ENCODE measurements around the gene TELO2.
A peak's percentile ranks its signal among the peaks of the same experiment; 100 is the strongest.

TELO2 gene

DNA sequence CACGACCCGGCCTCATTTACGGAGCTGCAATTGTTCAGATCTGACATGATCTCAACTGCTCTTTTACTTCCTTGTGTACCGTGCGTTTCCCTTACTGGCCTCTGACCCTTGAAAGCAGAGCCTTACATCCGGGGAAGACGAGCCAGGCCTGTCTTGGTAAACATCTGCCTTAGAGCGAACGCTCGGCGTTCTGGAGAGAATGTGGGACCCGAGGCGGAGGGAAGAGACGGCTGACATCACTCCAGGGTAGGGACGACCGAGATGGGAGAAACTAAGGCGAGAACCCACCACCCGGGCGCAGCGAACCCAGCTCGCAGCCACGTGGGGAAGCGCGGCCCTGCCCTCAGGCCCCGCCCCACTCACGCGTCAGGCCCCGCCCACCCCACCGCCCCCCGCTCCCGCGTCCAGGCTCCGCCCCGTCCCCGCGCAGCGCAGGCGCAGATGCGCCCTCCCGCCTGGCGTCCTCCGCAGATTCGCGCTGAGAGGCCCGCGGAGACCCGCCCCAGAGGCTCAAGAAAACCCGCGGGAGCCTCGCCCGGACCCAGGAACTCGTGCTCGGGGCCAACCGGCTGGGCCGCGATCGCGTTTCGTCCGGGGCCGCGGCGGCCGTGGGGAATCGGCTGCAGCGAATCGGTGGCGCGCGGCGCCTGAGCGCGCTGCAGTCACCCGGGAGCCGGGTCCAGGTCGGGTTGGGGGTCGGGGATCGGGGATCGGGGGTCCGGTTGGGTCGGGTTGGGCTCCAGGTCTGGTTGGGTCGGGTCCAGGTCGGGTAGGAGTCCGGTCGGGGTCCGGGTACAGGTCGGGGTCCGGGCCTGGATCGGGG is at the start of gene TELO2:
Gene TELO2 (plus strand): TSS at position 438 of the 823 bp plus-strand sequence. CDS start 922 bp downstream, outside the sequence.
- peak; percentile 79 for DNase-seq (ENCODE audit: low read depth)

DNA sequence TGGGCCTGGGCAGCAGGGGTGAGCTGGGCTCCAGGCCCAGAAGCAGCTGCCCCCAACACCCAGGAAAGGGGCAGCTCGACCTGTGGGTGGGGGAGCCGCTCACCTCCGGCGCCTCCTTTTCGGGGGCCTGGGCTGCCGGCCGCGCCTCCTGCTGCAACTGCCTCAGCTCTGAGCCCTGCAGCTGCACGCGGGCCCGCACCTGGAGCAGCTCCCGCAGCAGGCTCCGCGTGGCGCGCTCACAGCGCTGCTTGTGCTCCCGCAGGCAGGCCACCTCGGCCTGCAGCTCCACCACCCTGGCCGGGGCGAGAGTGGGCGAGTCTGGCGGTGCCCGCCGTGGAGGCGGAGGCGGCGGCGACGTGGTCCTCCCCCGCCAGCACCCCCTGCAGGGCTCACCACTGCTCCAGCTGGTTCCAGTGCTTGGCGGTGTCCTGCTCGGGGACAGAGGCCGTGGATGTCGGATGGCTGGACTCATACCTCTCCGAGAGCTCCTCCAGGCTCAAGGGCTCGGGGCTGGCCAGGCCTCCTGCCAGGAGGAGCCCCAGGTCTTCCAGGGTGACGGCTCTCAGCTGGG is 49.7 kb upstream of the TELO2 start:
- DNase-seq (ENCODE audit: low read depth): no peak

- no peak for DNase-seq (ENCODE audit: low read depth)
Measured at GRCh38 chr16:1443980-1444729, 49.0 kb upstream of the TELO2 start, which contains the start of gene CCDC154. Gene CCDC154, minus strand, starts transcription at chr16:1444556. Its CDS starts 234 bp downstream, at chr16:1444322.

DNA sequence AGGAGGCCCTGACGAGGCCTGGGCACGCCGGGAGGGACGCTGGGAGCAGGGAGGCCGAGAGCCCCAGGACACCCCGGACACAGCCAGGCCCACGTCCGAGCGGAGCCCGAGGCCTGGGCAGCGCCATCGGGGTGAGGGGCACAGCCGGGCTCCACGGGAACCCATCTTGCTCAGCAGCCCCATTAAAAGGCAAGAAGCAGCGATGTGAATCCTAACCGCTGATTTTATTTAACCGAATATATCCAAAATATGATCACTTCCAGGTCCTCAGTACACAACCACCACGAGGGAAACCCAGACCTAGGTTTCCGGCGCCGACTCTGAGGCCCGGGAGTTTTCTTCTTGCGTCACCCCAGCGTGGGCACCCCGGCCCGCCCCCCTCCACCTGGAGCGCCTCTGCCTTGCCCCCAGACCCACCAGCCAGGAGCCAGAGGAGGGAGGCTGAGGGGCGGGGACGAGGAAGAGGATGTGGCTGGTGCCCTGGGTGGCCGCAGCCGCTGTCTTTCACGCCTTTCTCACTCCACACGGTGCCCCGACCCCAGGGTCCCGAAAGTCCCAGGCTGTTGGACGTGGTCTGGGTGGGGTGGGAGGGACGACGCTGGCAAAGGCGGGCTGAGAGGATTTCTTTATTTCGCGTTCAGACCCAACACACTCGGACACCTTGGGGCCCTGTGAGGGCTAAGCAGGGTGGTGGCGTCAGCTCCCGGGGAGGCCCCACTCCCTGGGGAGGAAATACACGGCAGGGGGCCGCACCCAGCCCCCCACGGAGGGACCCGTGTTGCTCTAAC is 48.2 kb upstream of the TELO2 start:
- DNase-seq (ENCODE audit: low read depth): no peak

GRCh38 chr16:1445518-1446203 is 47.5 kb upstream of the TELO2 start:
- DNase-seq (ENCODE audit: low read depth): no peak

GRCh38 chr16:1446296-1447080 is 46.7 kb upstream of the TELO2 start:
- DNase-seq (ENCODE audit: low read depth): no peak

- no peak for DNase-seq (ENCODE audit: low read depth)
Measured at GRCh38 chr16:1447965-1448364, 45.2 kb upstream of the TELO2 start.

DNA sequence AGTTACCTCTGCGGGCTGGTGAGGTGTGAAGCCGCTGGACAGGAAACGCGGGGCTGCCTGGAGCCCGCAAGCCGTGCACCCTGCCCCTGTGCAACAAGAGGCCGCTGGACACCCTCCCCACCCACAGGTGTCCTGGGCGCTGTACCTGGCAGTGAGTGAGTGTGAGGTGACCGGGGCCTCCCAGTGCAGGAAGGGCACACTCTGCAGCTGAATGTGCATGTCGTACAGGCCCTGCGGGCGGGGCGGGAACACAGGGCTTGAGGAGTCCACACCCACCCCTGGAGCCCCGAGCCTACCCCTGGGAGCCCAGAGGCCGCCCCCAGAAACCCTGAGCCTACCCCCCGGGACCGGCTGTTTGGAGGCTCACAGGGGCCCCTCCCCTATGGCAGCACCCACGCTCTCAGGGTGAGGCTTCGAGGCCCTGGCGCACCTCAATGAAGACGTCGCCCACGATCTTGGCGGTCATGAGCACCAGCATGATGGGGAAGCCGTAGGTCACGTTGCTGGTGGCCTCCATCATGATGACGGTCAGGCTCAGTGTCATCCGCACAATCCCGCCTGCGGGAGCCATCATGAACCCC is 44.5 kb upstream of the TELO2 start:
- DNase-seq (ENCODE audit: low read depth): no peak

DNA sequence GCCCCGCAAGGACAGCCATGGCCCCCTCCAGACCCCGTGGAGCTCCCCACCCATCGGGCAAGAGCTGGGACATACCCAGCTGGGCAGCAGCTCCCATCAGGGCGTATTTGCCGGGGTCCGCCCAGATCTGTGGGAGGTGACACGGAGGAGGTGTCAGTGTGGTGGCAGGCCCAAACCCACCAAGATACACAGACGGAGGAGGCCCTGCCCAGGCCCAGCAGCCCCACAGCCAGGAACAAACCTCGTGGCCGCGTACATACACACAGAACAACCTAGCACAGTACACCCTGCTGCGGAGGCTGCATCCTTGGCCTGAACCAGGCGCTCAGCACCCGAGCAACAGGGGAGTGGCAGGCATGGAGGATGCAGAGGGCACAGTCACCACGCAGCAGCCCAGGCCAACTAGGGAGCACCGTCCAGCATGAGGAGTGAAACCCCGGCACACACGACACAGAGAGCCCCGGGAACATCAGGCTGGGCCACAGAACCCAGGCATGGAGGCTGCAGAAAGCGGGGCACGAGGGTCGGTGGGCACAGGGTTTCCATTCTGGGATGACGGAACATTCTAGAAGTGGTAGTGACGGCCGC is 43.9 kb upstream of the TELO2 start:
- DNase-seq (ENCODE audit: low read depth): no peak

GRCh38 chr16:1450218-1450617 is 42.9 kb upstream of the TELO2 start:
- DNase-seq (ENCODE audit: low read depth): no peak

DNA sequence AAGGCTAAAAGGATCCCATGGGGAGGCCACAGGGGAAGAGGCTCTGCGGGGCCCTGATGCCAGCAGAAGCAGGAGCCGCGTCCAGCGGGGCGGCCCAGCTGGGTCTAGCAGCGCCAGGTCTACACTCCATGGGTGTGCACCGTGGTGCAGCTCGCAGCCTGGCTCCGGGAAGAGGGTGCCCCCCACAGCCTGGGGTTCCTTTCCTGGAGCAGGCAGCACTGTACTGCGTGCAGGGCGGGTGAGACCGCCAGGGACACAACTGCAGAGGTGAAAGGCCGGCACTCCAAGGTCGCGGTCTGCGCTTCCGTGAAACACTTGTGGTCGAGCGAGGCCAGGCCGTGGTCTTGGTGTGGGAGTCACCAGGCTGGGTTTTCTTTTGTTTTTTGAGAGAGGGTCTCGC is 42.3 kb upstream of the TELO2 start:
- DNase-seq (ENCODE audit: low read depth): no peak

GRCh38 chr16:1451702-1452392 is 41.3 kb upstream of the TELO2 start:
- DNase-seq (ENCODE audit: low read depth): no peak

- DNase-seq (ENCODE audit: low read depth): no peak
Measured at GRCh38 chr16:1452530-1452929, 40.6 kb upstream of the TELO2 start.

DNA sequence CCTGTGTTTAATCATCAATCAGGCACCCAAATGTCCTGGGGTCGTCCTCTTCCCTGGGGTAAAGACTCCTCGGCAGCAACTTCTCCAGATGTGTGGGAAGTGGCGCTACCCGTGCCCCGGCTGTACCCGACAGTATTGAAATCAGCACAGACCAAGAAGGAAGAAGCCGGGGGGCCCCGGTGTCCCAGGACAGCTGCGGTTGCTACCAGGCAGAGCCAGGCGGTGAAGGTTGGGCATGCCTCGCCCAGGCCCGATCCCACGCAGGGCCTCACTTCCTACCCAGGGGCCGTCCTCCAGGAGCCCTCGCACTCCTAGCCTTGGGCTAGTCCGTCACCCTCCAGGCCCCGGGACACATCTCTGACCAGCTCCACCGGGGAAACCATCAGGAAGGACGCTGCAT is 39.8 kb upstream of the TELO2 start:
- DNase-seq (ENCODE audit: low read depth): no peak

- DNase-seq (ENCODE audit: low read depth): no peak
Measured at GRCh38 chr16:1454561-1454960, 38.6 kb upstream of the TELO2 start.

GRCh38 chr16:1455190-1456171 is 37.7 kb upstream of the TELO2 start:
- DNase-seq (ENCODE audit: low read depth): no peak

DNA sequence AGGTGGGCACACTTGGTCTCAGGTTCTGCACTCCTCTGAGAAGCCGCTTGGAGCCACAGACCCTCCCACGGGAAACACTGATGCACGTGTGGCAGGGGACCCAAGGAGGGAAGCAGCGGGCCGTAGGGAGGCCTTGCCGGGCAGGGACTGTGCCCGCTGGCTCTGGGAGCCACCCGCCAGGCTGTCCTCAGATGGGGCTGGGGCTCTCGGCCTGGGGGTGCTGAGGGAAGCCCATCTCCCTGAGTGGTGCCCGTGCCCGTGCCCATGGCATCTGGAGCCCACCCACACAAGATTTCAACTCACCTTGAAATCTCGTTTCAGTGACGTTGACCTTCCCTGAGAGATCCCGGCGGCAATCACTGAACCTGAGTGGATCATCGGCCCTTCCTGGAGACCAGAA is 36.2 kb upstream of the TELO2 start:
- no peak for DNase-seq (ENCODE audit: low read depth)

Data from ELR (cell line).